Measurements from ENCODE around the gene GALNT16. TPM values are rescaled to one million over a fixed set of nuclear protein-coding genes. Genes with fewer than 3 reads are reported as not detected.

Gene GALNT16
- total and polyA plus RNA-seq, 2 of the 8 experiments (the other 6 are each of a cell fraction or from before 2014, with no cell fraction given) = 5.4 to 6.3 TPM

- Histone ChIP-seq H3K23ac (ENCODE audit: insufficient read length) (no peak overlapping the region), H3K56ac (replicated peaks; ENCODE audit: insufficient read length, low read depth, low read length) (no peak overlapping the region), H3K4me1 (replicated peaks in 1 of 4; ENCODE audit: control insufficient read depth in 3 of 4, insufficient read depth in 4 of 4, low read length in 3 of 4) (peaks cover 0 to 2% (median 0%) of the 10 kb centered on the region in 4 experiments; a peak in 1 of 7 replicates), H4K91ac (replicated peaks; ENCODE audit: insufficient read length, low read length) (no peak overlapping the region), H3K18ac (ENCODE audit: extremely low read depth, low read length) (no peak overlapping the region), H2BK5ac (ENCODE audit: low read depth, low read length) (no peak overlapping the region), H3K4ac (replicated peaks; ENCODE audit: insufficient read length, low read depth, low read length) (no peak overlapping the region), H2AFZ (ENCODE audit: low read length) (no peak overlapping the region), H3K79me1 (ENCODE audit: low read depth, low read length) (no peaks in the 10 kb centered on the region), H4K5ac (ENCODE audit: insufficient read length, low read depth, low read length) (no peak overlapping the region), H4K20me1 (replicated peaks in 1 of 2; ENCODE audit: control insufficient read depth in 1 of 2, insufficient read depth in 2 of 2, low read length in 2 of 2) (no peaks in the 10 kb centered on the region), H2BK15ac (ENCODE audit: low read length) (no peak overlapping the region), H3K27ac (ENCODE audit: low read depth, low read length) (no peak overlapping the region), H3K14ac (ENCODE audit: insufficient read length) (no peak overlapping the region), H3K79me2 (ENCODE audit: control insufficient read depth in 1 of 2, insufficient read depth in 2 of 2, low read length in 2 of 2) (no peaks in the 10 kb centered on the region), H3K27me3 (replicated peaks in 1 of 4; ENCODE audit: control insufficient read depth in 3 of 4, extremely low read depth in 1 of 4, insufficient read depth in 3 of 4, low read length in 3 of 4) (no peaks in the 10 kb centered on the region), H3K23me2 (ENCODE audit: low read depth, low read length) (no peaks in the 10 kb centered on the region), H2BK12ac (ENCODE audit: low read depth, low read length) (no peak overlapping the region), H4K8ac (ENCODE audit: extremely low read depth, insufficient read depth, low read length) (no peak overlapping the region), H3K4me3 (ENCODE audit: extremely low read depth in 1 of 4, insufficient read depth in 2 of 4, low read depth in 3 of 4, low read length in 4 of 4) (no peak overlapping the region), H2AK5ac (ENCODE audit: low read depth, low read length) (no peak overlapping the region), H2BK20ac (ENCODE audit: low read length) (no peak overlapping the region), H3K9ac (replicated peaks in 1 of 4; ENCODE audit: extremely low read depth in 1 of 4, low read depth in 3 of 4, low read length in 3 of 4) (no peak overlapping the region), H3K36me3 (ENCODE audit: control insufficient read depth in 2 of 4, insufficient read depth in 4 of 4, low read length in 3 of 4) (no peaks in the 10 kb centered on the region), H3K9me3 (ENCODE audit: insufficient read depth in 2 of 2, low read depth in 1 of 2, low read length in 1 of 2) (no peaks in the 10 kb centered on the region), H2BK120ac (replicated peaks; ENCODE audit: low read depth, low read length) (no peak overlapping the region), H3K4me2 (ENCODE audit: insufficient read depth in 1 of 2, low read depth in 2 of 2, low read length in 2 of 2) (no peak overlapping the region)
- 85% methylated on average over 6 of the region's 6 CpGs; no CpG with 5 or more reads in 1 of the 2 experiments for WGBS, 2 experiments (ENCODE audit: extremely low coverage in 1 of 2, insufficient coverage in 1 of 2, insufficient read length in 1 of 2, insufficient replicate concordance in 2 of 2, low coverage in 1 of 2, low lambda C conversion rate in 2 of 2, missing lambda C conversion rate in 1 of 2)
- ChIA-PET CTCF (ENCODE audit: partially characterized antibody) (interaction anchor here (1.3 to 12.0 kb wide), 6 partner anchors 9 to 93 kb away, joined by 5 to 140 read pairs (median 8); no protein-coding TSS in a partner anchor), POLR2A (ENCODE audit: partially characterized antibody) (interaction anchor here (0.6 to 0.8 kb wide), 2 partner anchors 23 to 32 kb away, joined by 3 read pairs; no protein-coding TSS in a partner anchor)
- no peak for FAIRE-seq
- no peak for DNase-seq (ENCODE audit: low read depth in 1 of 2, low spot score in 2 of 2)
- TF ChIP-seq SAP30 (IDR thresholded peaks at IDR 0.05; ENCODE audit: insufficient read depth, insufficient replicate concordance, low read length) (no peak), SUZ12 (IDR thresholded peaks at IDR 0.05; ENCODE audit: low read length) (no peak), CBX5 (IDR thresholded peaks at IDR 0.05; ENCODE audit: low read depth, low read length) (no peak), BCL11A (IDR thresholded peaks at IDR 0.05; ENCODE audit: low read depth in 2 of 2, low read length in 2 of 2) (no peak), TAF7 (optimal IDR thresholded peaks at IDR 0.05; ENCODE audit: borderline replicate concordance, low read depth, low read length) (no peak), ATF3 (IDR thresholded peaks at IDR 0.05; ENCODE audit: insufficient read depth, low read depth, low read length) (no peak), SRF (IDR thresholded peaks at IDR 0.05; ENCODE audit: low read depth, low read length) (no peak), RBBP5 (IDR thresholded peaks at IDR 0.05; ENCODE audit: borderline replicate concordance, low read depth, low read length) (no peak), EP300 (IDR thresholded peaks at IDR 0.05; ENCODE audit: borderline replicate concordance in 1 of 2, low read depth in 2 of 2, low read length in 2 of 2) (no peak)
Measured at GRCh38 chr14:69335371-69335771, 75.4 kb downstream of the GALNT16 start.

Measured in H1 (cell line).